HepG2 (cell line): ENCODE measurements around the gene ARHGEF12. TPM values are rescaled to one million over a fixed set of nuclear protein-coding genes. Genes with fewer than 3 reads are reported as not detected.

ENCODE experiments used
- ATAC-seq: fragments of 200-7000 bp; cut with Tn5 transposase; 3 replicates; pipeline ENCODE4 v1.9.1; 2020; ENCODE audit warnings: mild to moderate bottlenecking, moderate library complexity
- BruUV-seq: library from RNA; stranded (reverse); fragments of 400-500 nt; replicated peaks from 2 replicates; lab custom pipeline; 2021; lab: Mats Ljungman, UMichigan
- CTCF ChIA-PET: fragments of 300-600 bp; formaldehyde crosslinking; extraction: SDS; loops from one replicate; lab custom pipeline; 2021; ENCODE audit warnings: low total read pairs, inconsistent platforms, low intra/inter-chr PET ratio; lab: Yijun Ruan, JAX
- POLR2A ChIA-PET: fragments of 350-600 bp; sonication (Branson Sonifier 250); formaldehyde crosslinking; loops from one replicate; lab custom pipeline; 2020; ENCODE audit warnings: antibody characterized with exemption, inconsistent platforms; lab: Yijun Ruan, JAX
- DNase-seq: peaks from one replicate; pipeline ENCODE4 v3.0.0-alpha.2; 2015; ENCODE audit warnings: low spot score
- FAIRE-seq: peaks from 3 replicates; lab custom pipeline; 2011; peaks lifted over from hg19 to GRCh38; lab: Jason Lieb, UNC
- H2AFZ ChIP-seq: one replicate; pipeline ENCODE4 v1.6.1; 2011; ENCODE audit warnings: low read length, inconsistent platforms
- H3K27ac ChIP-seq: fragments of 300-600 bp; 3 replicates; pipeline ENCODE4 v1.8.0; 2011; ENCODE audit warnings: mixed run types, mild to moderate bottlenecking, mixed read lengths, low read length, inconsistent platforms; ENCODE audit not compliant: insufficient read depth; ENCODE audit errors: extremely low read length
- H3K27me3 ChIP-seq, 2 experiments: fragments of 200-600 bp in 1 of 2; 2 replicates in 1 of 2; 3 replicates in 1 of 2; pipeline versions ENCODE4 v1.6.0 to v1.8.0; 2011; ENCODE audit warnings: low read length in 2 of 2, mild to moderate bottlenecking in 2 of 2, moderate library complexity in 2 of 2, inconsistent platforms in 1 of 2; ENCODE audit not compliant: insufficient read depth in 2 of 2, control insufficient read depth in 1 of 2
- H3K36me3 ChIP-seq, 2 experiments: fragments of 200-600 bp in 1 of 2; replicated peaks in 1 of 2; 2 replicates in 1 of 2; 3 replicates in 1 of 2; pipeline versions ENCODE4 v1.5.1 to v1.8.0; 2011; ENCODE audit warnings: low read length in 2 of 2, inconsistent platforms in 1 of 2; ENCODE audit not compliant: insufficient read depth in 2 of 2, control insufficient read depth in 1 of 2
- H3K4me1 ChIP-seq: 2 replicates; pipeline ENCODE4 v1.5.1; 2012; ENCODE audit warnings: low read length, inconsistent platforms; ENCODE audit not compliant: insufficient read depth
- H3K4me2 ChIP-seq: 2 replicates; pipeline ENCODE4 v1.6.0; 2011; ENCODE audit warnings: low read depth, low read length, inconsistent platforms
- H3K4me3 ChIP-seq, 3 experiments: fragments of 200-600 bp in 1 of 3; sonication (generic), shearing (Covaris generic) in 1 of 3; replicated peaks in 1 of 3; 2 replicates each; pipeline ENCODE4 v1.5.1; 2011 to 2016; ENCODE audit warnings: low read length in 3 of 3, inconsistent platforms in 2 of 3, low read depth in 2 of 3, mild to moderate bottlenecking in 2 of 3, control low read depth in 1 of 3, mixed read lengths in 1 of 3; ENCODE audit not compliant: insufficient read depth in 1 of 3
- H3K79me2 ChIP-seq: one replicate; pipeline ENCODE4 v1.6.1; 2011; ENCODE audit warnings: low read length, inconsistent platforms; ENCODE audit not compliant: insufficient read depth
- H3K9ac ChIP-seq: 2 replicates; pipeline ENCODE4 v1.6.0; 2011; ENCODE audit warnings: mild to moderate bottlenecking, low read depth, low read length, inconsistent platforms; ENCODE audit not compliant: insufficient read depth
- H3K9me3 ChIP-seq: 2 replicates; pipeline ENCODE4 v1.5.1; 2012; ENCODE audit warnings: mild to moderate bottlenecking, low read length
- H4K20me1 ChIP-seq: 2 replicates; pipeline ENCODE4 v1.6.0; 2011; ENCODE audit warnings: inconsistent platforms, mild to moderate bottlenecking, low read length, moderate library complexity; ENCODE audit not compliant: insufficient read depth
- EHMT2 ChIP-seq: fragments of 200-600 bp; sonication (generic); IDR thresholded peaks from 2 replicates; pipeline ENCODE4 v1.7.0; 2017; ENCODE audit warnings: antibody characterized with exemption, low read depth, low read length, borderline replicate concordance
- ETV6 ChIP-seq: sonication (generic); formaldehyde crosslinking; conservative IDR thresholded peaks from 2 replicates; pipeline ENCODE4 v1.4.0; 2020; ENCODE audit warnings: missing genetic modification reagents
- GRHL1 ChIP-seq: sonication (generic); formaldehyde crosslinking; conservative IDR thresholded peaks from 2 replicates; pipeline ENCODE4 v1.8.0; 2022; ENCODE audit warnings: missing genetic modification reagents
- MIER2 ChIP-seq: IDR thresholded peaks from 2 replicates; pipeline ENCODE4 v1.6.1; 2016; ENCODE audit warnings: missing biosample characterization, missing genetic modification reagents
- PATZ1 ChIP-seq: sonication (generic); formaldehyde crosslinking; IDR thresholded peaks from 2 replicates; pipeline ENCODE4 v1.4.0; 2020; ENCODE audit warnings: missing genetic modification reagents
- PAWR ChIP-seq: sonication (generic); formaldehyde crosslinking; IDR thresholded peaks from 2 replicates; pipeline ENCODE4 v1.4.0; 2020; ENCODE audit warnings: missing genetic modification reagents, mild to moderate bottlenecking, borderline replicate concordance
- PPARG ChIP-seq: conservative IDR thresholded peaks from 2 replicates; pipeline ENCODE4 v1.6.1; 2016; ENCODE audit warnings: missing biosample characterization, missing genetic modification reagents
- SRY ChIP-seq: sonication (generic); formaldehyde crosslinking; IDR thresholded peaks from 2 replicates; pipeline ENCODE4 v1.8.0; 2022; ENCODE audit warnings: mild to moderate bottlenecking, missing genetic modification reagents
- STAG1 ChIP-seq: sonication (generic); formaldehyde crosslinking; IDR thresholded peaks from 2 replicates; pipeline ENCODE4 v1.4.0; 2020; ENCODE audit warnings: missing genetic modification reagents
- TARDBP ChIP-seq: sonication (generic); formaldehyde crosslinking; IDR thresholded peaks from 2 replicates; pipeline ENCODE4 v1.8.0; 2022; ENCODE audit warnings: mild to moderate bottlenecking, missing genetic modification reagents
- TBL1XR1 ChIP-seq: fragments of 150-350 bp; IDR thresholded peaks from 2 replicates; pipeline ENCODE4 v1.6.1; 2014; ENCODE audit warnings: borderline replicate concordance, low read length; ENCODE audit not compliant: partially characterized antibody
- WIZ ChIP-seq: sonication (generic); formaldehyde crosslinking; IDR thresholded peaks from 2 replicates; pipeline ENCODE4 v1.5.1; 2020; ENCODE audit warnings: mild to moderate bottlenecking, missing genetic modification reagents
- XBP1 ChIP-seq: sonication (generic); formaldehyde crosslinking; IDR thresholded peaks from 2 replicates; pipeline ENCODE4 v1.5.0; 2020; ENCODE audit warnings: missing genetic modification reagents
- ZNF33B ChIP-seq: sonication (generic); formaldehyde crosslinking; IDR thresholded peaks from 2 replicates; pipeline ENCODE4 v1.5.1; 2020; ENCODE audit warnings: mild to moderate bottlenecking, missing genetic modification reagents
- ZNF563 ChIP-seq: sonication (generic); formaldehyde crosslinking; IDR thresholded peaks from 2 replicates; pipeline ENCODE4 v1.8.0; 2022; ENCODE audit warnings: mild to moderate bottlenecking, moderate library complexity, missing genetic modification reagents
- ZNF761 ChIP-seq: sonication (generic); formaldehyde crosslinking; conservative IDR thresholded peaks from 2 replicates; pipeline ENCODE4 v1.4.0; 2020; ENCODE audit warnings: mild to moderate bottlenecking, missing genetic modification reagents
- WGBS: methylation state at CpG from one replicate; pipeline ENCODE4 v1.1.6; 2017; ENCODE audit warnings: low lambda C conversion rate; 5-methylcytosine and 5-hydroxymethylcytosine counted together
- in situ Hi-C: cut with HindIII; loops from 2 replicates; pipeline ENCODE4 v1.10.0; 2017; ENCODE audit warnings: low pct_unique_long_range_greater_than_20kb; ENCODE audit not compliant: extremely low pct_ligation_motif_present
- intact Hi-C: fragments of 100-400 bp; cut with micrococcal nuclease; formaldehyde crosslinking; loops from one replicate; pipeline ENCODE4 v1.10.0; 2022; ENCODE audit not compliant: unreplicated experiment
- polyA plus RNA-seq, 8 experiments: library from polyadenylated mRNA; depleted of rRNA in 3 of 8; stranded (reverse) in 7 of 8; unstranded in 1 of 8; fragments of >200 nt; fragmentation: Illumina TruSeq in 4 of 8; extraction: Trizol in 4 of 8; gene quantifications; 2 replicates each; pipeline versions ENCODE4 v1.2.1 to v1.2.3, GENCODE V29; 2011 to 2016; ENCODE audit warnings: low read depth in 4 of 8, missing spikeins in 1 of 8, mixed read lengths in 1 of 8; ENCODE audit not compliant: insufficient read depth in 1 of 8
- total RNA-seq, 5 experiments: library from RNA; depleted of rRNA; stranded (reverse); fragments of >200 nt; fragmentation: Illumina TruSeq; extraction: Trizol; gene quantifications; 2 replicates each; pipeline ENCODE4 v1.2.3, GENCODE V29; 2016; ENCODE audit warnings: low read depth in 1 of 5
- TF ChIP-seq, protein P1 (sequence below): sonication (generic); formaldehyde crosslinking; IDR thresholded peaks from 2 replicates; pipeline ENCODE4 v1.5.0; 2020; ENCODE audit warnings: missing genetic modification reagents
- TF ChIP-seq, protein P2 (sequence below): sonication (generic); formaldehyde crosslinking; conservative IDR thresholded peaks from 2 replicates; pipeline ENCODE4 v1.4.0; 2020; ENCODE audit warnings: mild to moderate bottlenecking, missing genetic modification reagents, moderate library complexity

The ARHGEF12 gene
- total and polyA plus RNA-seq, 2 of the 13 experiments (the other 11 are each of a cell fraction or from before 2014, with no cell fraction given), result 17.9 to 54.4 TPM

GRCh38 chr11:120441592-120441991 is 105.4 kb downstream of the ARHGEF12 start (continued):
- TF ChIP-seq, protein P1, sequence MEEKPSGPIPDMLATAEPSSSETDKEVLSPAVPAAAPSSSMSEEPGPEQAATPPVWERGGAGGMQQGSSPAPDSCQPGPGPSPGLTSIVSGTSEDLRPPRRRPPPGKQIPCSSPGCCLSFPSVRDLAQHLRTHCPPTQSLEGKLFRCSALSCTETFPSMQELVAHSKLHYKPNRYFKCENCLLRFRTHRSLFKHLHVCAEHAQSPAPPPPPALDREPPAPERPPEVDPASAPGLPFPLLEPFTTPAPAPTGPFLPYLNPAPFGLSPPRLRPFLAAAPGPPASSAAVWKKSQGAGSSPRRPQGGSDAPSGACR (CRISPR knock-in tag), result no peak
- TF ChIP-seq ZNF33B (CRISPR knock-in tag) (no peak), GRHL1 (no peak), SRY (CRISPR knock-in tag) (no peak), PATZ1 (CRISPR knock-in tag) (no peak), PPARG (CRISPR knock-in tag) (no peak), PAWR (CRISPR knock-in tag) (no peak), ETV6 (CRISPR knock-in tag) (no peak), MIER2 (CRISPR knock-in tag) (no peak)

- H3K4me1 ChIP-seq, result no peaks in the 10 kb centered on the region
- peaks cover 8 to 53% of the 10 kb centered on the region in 2 experiments for H3K36me3 ChIP-seq
- no peak overlapping the region for H3K4me2 ChIP-seq
- ATAC-seq, result no peak
- intact Hi-C loops (no loop called here), in situ Hi-C loops (no loop called here)
- H4K20me1 ChIP-seq, result no peaks in the 10 kb centered on the region
- H3K27ac ChIP-seq, result no peak overlapping the region
- no peak for TF ChIP-seq ZNF563
- TF ChIP-seq XBP1 (CRISPR knock-in tag), result no peak
- TF ChIP-seq EHMT2, result no peak
- TF ChIP-seq TBL1XR1, result no peak
- TF ChIP-seq STAG1 (CRISPR knock-in tag), result no peak
- no peak for TF ChIP-seq WIZ (CRISPR knock-in tag)
- TF ChIP-seq TARDBP, result no peak
- TF ChIP-seq, protein P2, sequence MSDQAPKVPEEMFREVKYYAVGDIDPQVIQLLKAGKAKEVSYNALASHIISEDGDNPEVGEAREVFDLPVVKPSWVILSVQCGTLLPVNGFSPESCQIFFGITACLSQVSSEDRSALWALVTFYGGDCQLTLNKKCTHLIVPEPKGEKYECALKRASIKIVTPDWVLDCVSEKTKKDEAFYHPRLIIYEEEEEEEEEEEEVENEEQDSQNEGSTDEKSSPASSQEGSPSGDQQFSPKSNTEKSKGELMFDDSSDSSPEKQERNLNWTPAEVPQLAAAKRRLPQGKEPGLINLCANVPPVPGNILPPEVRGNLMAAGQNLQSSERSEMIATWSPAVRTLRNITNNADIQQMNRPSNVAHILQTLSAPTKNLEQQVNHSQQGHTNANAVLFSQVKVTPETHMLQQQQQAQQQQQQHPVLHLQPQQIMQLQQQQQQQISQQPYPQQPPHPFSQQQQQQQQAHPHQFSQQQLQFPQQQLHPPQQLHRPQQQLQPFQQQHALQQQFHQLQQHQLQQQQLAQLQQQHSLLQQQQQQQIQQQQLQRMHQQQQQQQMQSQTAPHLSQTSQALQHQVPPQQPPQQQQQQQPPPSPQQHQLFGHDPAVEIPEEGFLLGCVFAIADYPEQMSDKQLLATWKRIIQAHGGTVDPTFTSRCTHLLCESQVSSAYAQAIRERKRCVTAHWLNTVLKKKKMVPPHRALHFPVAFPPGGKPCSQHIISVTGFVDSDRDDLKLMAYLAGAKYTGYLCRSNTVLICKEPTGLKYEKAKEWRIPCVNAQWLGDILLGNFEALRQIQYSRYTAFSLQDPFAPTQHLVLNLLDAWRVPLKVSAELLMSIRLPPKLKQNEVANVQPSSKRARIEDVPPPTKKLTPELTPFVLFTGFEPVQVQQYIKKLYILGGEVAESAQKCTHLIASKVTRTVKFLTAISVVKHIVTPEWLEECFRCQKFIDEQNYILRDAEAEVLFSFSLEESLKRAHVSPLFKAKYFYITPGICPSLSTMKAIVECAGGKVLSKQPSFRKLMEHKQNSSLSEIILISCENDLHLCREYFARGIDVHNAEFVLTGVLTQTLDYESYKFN (CRISPR knock-in tag), result no peak
- no peak for TF ChIP-seq ZNF761 (CRISPR knock-in tag)
- H3K79me2 ChIP-seq, result no peaks in the 10 kb centered on the region
- CTCF ChIA-PET, result no interaction called here
- FAIRE-seq, result no peak
- no peak overlapping the region for H2AFZ ChIP-seq
- no peak overlapping the region for H3K4me3 ChIP-seq
- no peaks in the 10 kb centered on the region for H3K9me3 ChIP-seq
- no peak overlapping the region for H3K9ac ChIP-seq
- DNase-seq, result no peak
- POLR2A ChIA-PET, result no interaction called here
- BruUV-seq, result no TSS peak
- WGBS, result 97% methylated on average over 3 of the region's 3 CpGs
- no peaks in the 10 kb centered on the region for H3K27me3 ChIP-seq
Observed at GRCh38 chr11:120442031-120442430, 105.8 kb downstream of the ARHGEF12 start.
